Measurements from ENCODE around the gene SALL1.

- TF ChIP-seq, protein P1, sequence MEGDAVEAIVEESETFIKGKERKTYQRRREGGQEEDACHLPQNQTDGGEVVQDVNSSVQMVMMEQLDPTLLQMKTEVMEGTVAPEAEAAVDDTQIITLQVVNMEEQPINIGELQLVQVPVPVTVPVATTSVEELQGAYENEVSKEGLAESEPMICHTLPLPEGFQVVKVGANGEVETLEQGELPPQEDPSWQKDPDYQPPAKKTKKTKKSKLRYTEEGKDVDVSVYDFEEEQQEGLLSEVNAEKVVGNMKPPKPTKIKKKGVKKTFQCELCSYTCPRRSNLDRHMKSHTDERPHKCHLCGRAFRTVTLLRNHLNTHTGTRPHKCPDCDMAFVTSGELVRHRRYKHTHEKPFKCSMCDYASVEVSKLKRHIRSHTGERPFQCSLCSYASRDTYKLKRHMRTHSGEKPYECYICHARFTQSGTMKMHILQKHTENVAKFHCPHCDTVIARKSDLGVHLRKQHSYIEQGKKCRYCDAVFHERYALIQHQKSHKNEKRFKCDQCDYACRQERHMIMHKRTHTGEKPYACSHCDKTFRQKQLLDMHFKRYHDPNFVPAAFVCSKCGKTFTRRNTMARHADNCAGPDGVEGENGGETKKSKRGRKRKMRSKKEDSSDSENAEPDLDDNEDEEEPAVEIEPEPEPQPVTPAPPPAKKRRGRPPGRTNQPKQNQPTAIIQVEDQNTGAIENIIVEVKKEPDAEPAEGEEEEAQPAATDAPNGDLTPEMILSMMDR (IDR thresholded peaks at IDR 0.05; ENCODE audit: extremely low read depth in 1 of 2, insufficient read depth in 1 of 2, low read depth in 1 of 2, low read length in 2 of 2), result no peak
- no peak for TF ChIP-seq EZH2 (IDR thresholded peaks at IDR 0.05; ENCODE audit: borderline replicate concordance, low read depth, low read length, severe bottlenecking)
- TF ChIP-seq POLR2A (IDR thresholded peaks at IDR 0.05; ENCODE audit: low read depth, low read length), result no peak
- TF ChIP-seq POLR2AphosphoS5 (IDR thresholded peaks at IDR 0.05; ENCODE audit: insufficient read depth, low read depth, low read length), result no peak
- no peak for TF ChIP-seq JUN (IDR thresholded peaks at IDR 0.05; ENCODE audit: borderline replicate concordance, insufficient read depth, insufficient read length, low read depth)
- TF ChIP-seq FOS (IDR thresholded peaks at IDR 0.05; ENCODE audit: borderline replicate concordance, insufficient read depth, low read length), result no peak
Measured at GRCh38 chr16:51131619-51132018, 19.5 kb downstream of the SALL1 start.
